ENCODE results near the gene TSEN2.

Gene TSEN2

DNA sequence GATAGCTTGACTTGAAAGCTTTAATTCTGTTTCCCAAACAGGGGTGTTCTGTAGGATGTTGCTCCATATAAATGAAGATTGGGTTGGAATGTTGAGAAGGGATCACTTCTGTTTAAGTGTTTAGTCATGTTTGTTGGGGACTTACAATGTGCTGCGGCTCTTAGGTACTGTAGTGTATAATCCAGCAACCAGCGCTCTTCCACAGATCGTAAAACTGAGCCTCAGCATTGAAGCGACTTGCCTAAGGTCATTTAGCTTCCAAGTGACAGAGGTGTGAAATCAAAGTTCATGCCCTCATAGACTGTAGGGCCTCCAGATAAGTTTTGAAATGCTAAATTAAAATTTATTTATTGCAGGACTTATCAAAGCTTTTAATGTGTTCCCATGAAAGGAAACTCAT, 74.4 kb downstream of the TSEN2 start:
- no peak for TF ChIP-seq CTCF (IDR thresholded peaks at IDR 0.05; ENCODE audit: low read depth, low read length)
- H3K4me3 ChIP-seq (ENCODE audit: low read depth, low read length), result peak overlapping the region; percentile 85

GRCh38 chr3:12559520-12559919, 75.2 kb downstream of the TSEN2 start:
- no peak overlapping the region for H3K4me3 ChIP-seq (ENCODE audit: low read depth, low read length)
- TF ChIP-seq CTCF (IDR thresholded peaks at IDR 0.05; ENCODE audit: low read depth, low read length), result no peak

DNA sequence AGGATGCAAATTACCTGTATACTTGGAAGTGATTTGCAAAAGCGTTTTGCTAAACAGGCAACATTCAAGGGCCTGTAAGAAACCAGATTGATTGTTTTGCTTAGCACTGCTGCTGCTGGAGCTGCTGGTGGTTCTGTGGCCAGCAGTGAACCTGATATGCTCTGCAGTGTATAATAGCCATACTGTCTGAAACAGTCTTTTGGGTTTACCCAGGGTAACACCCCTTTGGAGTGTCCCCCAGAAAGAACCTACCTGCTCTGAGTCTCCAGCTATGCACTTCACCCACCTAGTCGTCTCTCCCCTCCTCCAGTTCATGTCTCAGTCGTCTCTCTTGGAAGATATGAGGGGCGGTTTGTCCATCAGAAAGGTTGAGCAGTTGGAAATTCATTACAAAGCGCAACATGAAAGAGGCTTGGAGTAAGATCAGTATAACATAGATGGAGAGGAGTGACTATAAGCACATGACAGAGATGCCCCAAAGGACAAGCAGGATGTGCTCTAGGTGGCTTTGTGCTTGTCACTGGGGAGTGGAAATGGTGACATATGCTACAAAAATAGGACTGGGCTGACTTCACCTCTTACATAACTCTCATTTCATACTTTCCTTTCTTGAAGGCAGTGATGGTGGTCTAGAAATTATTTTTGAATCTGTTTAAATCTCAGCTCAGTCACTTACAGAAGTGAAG, 76.4 kb downstream of the TSEN2 start:
- no peak for TF ChIP-seq CTCF (IDR thresholded peaks at IDR 0.05; ENCODE audit: low read depth, low read length)
- no peak overlapping the region for H3K4me3 ChIP-seq (ENCODE audit: low read depth, low read length)

DNA sequence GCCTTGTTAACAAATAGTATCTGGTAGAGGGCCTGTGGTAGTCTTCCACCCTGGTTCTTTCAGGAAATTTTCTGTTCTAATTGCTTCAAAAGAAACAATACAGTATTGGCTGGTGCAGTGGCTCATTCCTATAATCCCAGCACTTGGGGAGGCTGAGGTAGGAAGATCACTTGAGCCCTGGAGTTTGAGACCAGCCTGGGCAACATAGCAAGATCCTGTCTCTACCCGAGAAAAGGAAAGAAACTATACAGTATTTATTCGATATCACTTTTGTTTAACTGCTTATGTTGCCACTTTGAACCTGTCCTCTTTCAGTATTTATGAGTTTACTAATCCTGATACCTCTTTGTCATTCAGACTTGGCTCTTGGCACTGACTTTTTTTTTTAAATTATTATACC, 77.1 kb downstream of the TSEN2 start:
- no peak for TF ChIP-seq CTCF (IDR thresholded peaks at IDR 0.05; ENCODE audit: low read depth, low read length)
- no peak overlapping the region for H3K4me3 ChIP-seq (ENCODE audit: low read depth, low read length)

- no peak overlapping the region for H3K4me3 ChIP-seq (ENCODE audit: low read depth, low read length)
- TF ChIP-seq CTCF (IDR thresholded peaks at IDR 0.05; ENCODE audit: low read depth, low read length), result no peak
Measured at GRCh38 chr3:12562451-12562850, 78.2 kb downstream of the TSEN2 start.

DNA sequence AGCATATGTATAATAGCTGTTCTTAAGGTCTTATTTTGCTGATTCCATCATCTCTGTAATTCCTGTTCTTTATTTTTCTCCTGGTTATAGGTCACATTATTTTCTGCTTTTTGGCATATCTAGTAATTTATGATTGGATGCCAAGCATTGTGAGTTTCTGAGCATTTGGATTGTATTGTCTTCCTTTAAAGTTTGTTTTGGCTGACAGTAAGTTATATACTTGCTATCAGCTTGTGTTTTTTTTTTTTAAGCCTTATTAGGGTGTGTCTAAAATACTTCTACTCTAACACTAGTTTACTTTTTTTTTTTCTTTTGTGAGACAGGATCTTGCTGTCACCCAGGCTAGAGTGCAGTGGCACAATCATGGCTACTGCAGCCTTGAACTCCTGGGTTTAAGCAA, 82.7 kb downstream of the TSEN2 start:
- H3K4me3 ChIP-seq (ENCODE audit: low read depth, low read length), result no peak overlapping the region
- no peak for TF ChIP-seq CTCF (IDR thresholded peaks at IDR 0.05; ENCODE audit: low read depth, low read length)

DNA sequence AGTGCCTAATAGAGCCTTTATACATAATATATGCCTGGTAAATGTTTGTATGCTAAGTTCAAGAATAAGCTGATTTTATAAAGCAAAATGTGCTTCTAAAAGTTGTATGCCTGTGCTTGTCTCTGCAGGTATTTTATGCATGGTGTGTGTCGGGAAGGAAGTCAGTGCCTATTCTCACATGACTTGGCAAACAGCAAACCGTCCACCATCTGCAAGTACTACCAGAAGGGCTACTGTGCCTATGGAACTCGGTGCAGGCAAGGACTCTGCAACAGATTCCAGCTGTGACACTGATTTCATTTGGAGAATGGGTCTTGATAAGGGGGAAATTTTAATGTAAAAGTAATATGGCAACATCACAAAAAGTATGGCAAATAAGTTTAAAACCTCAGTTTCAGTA, 84.5 kb downstream of the TSEN2 start:
- H3K4me3 ChIP-seq (ENCODE audit: low read depth, low read length), result no peak overlapping the region
- TF ChIP-seq CTCF (IDR thresholded peaks at IDR 0.05; ENCODE audit: low read depth, low read length), result no peak
